Measurements from ENCODE around the gene RANBP3.

DNA sequence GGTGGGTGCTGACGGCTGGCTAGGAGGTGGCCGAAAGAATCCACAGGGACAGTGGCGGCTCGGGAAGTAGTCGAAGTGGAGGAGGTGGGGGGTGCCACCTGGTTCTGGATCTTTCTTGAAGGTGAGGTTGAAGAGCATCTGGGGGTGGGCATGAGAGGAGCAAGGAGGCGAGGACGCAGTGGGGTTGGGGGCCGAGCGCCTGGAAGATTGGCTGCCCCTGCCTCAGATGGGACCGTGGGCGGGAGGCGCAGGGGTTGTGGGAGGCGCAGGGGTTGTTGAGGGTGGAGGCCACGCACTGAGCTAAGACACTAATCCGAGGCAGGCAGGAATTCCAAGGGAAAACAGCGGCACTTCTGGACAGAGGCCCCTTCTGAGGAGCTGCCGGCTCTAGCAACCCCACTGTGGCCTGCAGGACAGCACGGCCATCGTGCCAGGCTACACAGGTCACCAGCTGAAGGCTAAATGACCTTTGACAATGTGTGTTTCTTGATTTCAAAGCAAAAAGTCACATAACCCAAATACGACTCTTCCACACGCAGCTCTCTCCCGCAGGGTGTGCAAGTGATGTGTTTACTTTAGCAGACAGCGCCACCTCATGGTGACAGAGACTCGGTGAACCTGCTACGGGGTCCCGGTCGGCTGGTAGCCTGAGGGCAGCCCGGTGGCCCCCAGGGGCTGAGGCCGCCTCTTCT lies 44.1 kb upstream of the RANBP3 start:
- TF ChIP-seq ZNF274 (IDR thresholded peaks at IDR 0.05; ENCODE audit: low read depth, low read length) = no peak
- TF ChIP-seq YY1 (IDR thresholded peaks at IDR 0.05; ENCODE audit: insufficient read depth, insufficient read length) = no peak
- TF ChIP-seq SUZ12 (IDR thresholded peaks at IDR 0.05; ENCODE audit: extremely low read depth, insufficient read depth, insufficient read length) = no peak

Data from NT2/D1 (cell line).